GM20000 (cell line): Measurements from ENCODE around the gene ALDH1L2.

Experiments
- DNase-seq: peaks from one replicate; pipeline ENCODE4 v3.0.0; 2012; ENCODE audit warnings: low spot score
- TF ChIP-seq, protein P1 (sequence below): IDR thresholded peaks from 2 replicates; pipeline ENCODE4 v1.5.1; 2012; ENCODE audit warnings: mild to moderate bottlenecking, control low read depth; ENCODE audit errors: extremely low read depth, missing control alignments

Gene ALDH1L2

GRCh38 chr12:105083031-105083430 lies 1.2 kb downstream of the ALDH1L2 start:
- DNase-seq = no peak
- TF ChIP-seq, protein P1, sequence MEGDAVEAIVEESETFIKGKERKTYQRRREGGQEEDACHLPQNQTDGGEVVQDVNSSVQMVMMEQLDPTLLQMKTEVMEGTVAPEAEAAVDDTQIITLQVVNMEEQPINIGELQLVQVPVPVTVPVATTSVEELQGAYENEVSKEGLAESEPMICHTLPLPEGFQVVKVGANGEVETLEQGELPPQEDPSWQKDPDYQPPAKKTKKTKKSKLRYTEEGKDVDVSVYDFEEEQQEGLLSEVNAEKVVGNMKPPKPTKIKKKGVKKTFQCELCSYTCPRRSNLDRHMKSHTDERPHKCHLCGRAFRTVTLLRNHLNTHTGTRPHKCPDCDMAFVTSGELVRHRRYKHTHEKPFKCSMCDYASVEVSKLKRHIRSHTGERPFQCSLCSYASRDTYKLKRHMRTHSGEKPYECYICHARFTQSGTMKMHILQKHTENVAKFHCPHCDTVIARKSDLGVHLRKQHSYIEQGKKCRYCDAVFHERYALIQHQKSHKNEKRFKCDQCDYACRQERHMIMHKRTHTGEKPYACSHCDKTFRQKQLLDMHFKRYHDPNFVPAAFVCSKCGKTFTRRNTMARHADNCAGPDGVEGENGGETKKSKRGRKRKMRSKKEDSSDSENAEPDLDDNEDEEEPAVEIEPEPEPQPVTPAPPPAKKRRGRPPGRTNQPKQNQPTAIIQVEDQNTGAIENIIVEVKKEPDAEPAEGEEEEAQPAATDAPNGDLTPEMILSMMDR = no peak

DNA sequence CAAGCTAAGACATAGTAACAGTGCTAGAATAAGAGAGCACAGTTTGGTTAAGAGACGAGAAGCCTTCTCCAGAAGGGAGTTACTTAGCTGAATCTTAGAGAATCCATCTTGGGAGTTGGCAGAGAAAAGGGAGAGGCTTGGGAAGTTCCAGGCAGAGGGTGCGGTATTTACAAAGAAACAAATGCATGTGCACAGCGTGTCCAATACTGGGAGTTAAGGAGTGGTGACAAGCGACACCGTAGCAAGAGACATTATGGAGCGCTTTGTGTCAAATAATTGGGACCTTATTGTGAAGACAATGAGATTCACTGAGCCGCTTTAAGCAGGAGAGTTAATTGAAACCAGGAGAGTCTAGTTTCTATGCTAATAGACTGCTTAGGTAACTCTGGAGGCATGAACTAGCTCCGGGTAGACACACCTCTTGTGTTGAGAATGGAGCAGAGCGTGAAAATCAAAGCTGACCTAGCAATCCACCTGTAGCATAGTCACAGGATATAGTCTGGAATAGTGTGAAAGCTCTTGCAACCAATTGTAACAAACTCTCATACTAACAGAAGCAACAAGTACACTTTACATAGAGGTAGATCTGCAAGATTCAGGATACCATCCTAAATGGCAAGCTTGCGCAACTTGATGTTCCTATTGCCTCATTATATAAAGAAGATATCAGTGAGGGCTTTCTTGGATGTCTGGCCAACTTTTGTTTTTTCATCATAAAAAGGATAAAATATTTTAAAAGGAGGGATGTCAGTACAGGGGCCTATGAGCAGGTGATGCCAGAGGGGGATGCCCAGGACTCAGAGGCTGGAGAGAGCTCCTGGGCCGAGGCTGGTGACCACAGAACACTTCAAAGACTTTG lies 5.3 kb downstream of the ALDH1L2 start:
- TF ChIP-seq, protein P1 = no peak
- DNase-seq = no peak

GRCh38 chr12:105077435-105077834 lies 6.8 kb downstream of the ALDH1L2 start:
- TF ChIP-seq, protein P1 = no peak
- DNase-seq = no peak

GRCh38 chr12:105076913-105077312 lies 7.3 kb downstream of the ALDH1L2 start:
- TF ChIP-seq, protein P1 = no peak

DNA sequence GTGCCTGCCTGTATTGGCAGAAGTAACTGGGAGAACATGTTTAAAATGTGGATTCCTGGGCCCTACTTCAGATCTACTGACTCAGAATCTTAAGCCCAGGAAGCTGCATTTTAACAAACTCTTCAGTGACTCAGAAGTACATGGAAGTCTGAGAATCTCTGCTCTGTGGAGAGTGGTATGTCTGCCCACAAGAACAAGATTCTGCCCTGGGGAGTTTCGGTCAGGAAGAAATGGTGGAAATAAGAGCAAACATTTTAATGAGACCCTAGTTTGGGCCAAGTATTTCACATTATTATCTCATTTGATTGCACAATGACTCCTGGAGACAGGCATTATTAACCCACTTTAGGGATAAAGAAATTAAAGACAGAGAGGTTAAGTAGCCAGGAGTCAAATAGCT lies 8.2 kb downstream of the ALDH1L2 start:
- TF ChIP-seq, protein P1 = no peak
- no peak for DNase-seq

More at GRCh38 chr12:105076913-105077312, 7.3 kb downstream of the ALDH1L2 start:
- no peak for DNase-seq

- TF ChIP-seq, protein P1 = no peak
- peak; percentile 19 for DNase-seq
These were observed 11.3 kb downstream of the ALDH1L2 start for GRCh38 chr12:105072888-105073488.

DNA sequence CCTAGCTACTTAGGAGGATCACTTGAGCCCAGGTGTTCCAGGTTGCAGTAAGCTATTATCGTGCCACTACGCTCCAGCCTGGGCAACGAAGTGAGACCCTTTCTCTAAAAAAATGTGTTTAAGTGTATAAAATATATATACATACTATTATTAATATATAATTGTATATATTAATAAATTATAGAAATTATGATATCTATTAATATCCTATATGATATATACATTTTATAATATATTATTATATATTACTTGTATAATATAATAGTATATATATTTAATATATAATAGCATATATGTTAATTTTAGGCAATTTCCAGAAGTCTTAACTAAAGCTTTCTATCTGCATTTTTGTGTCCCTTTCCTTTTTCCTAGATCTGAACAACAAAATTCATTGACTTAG lies 12.3 kb downstream of the ALDH1L2 start:
- TF ChIP-seq, protein P1 = no peak
- DNase-seq = no peak
